Right lobe of liver (tissue), 6 donors: ENCODE results near the gene DLG5. TPM values are rescaled to one million over a fixed set of nuclear protein-coding genes. Genes with fewer than 3 reads are reported as not detected.

Experiments used
- ATAC-seq, 4 donors: fragments of 200-7000 bp; cut with Tn5 transposase; one replicate each; pipeline ENCODE4 v1.9.1; 2020; ENCODE audit warnings: mild to moderate bottlenecking in 4 of 4, moderate library complexity in 4 of 4
- DNase-seq, 3 donors: peaks; one replicate each; pipeline ENCODE4 v3.0.0-alpha.2; 2020
- H3K27ac ChIP-seq, 3 donors: fragments of 200-600 bp; one replicate each; pipeline ENCODE4 v1.8.0; 2022
- H3K27me3 ChIP-seq, 2 donors: fragments of 200-600 bp; one replicate each; pipeline ENCODE4 v1.8.0; 2022
- H3K36me3 ChIP-seq, 4 donors: fragments of 200-600 bp; sonication (generic) in 1 of 4; one replicate each; pipeline versions ENCODE4 v1.5.1 to v1.8.0; 2017 to 2022; ENCODE audit warnings: control low read depth in 1 of 4
- H3K4me1 ChIP-seq, 4 donors: fragments of 200-600 bp; sonication (generic) in 1 of 4; one replicate each; pipeline versions ENCODE4 v1.5.1 to v1.8.0; 2017 to 2022; ENCODE audit warnings: control low read depth in 1 of 4
- H3K4me3 ChIP-seq, 3 donors: fragments of 200-600 bp; one replicate each; pipeline ENCODE4 v1.8.0; 2022
- H3K9me3 ChIP-seq, 4 donors: fragments of 200-600 bp; sonication (generic) in 1 of 4; one replicate each; pipeline versions ENCODE4 v1.5.1 to v1.8.0; 2017 to 2022; ENCODE audit warnings: control low read depth in 1 of 4
- CTCF ChIP-seq, 4 donors: fragments of 200-600 bp in 3 of 4; fragments of 450-650 bp in 1 of 4; IDR thresholded peaks; one replicate each; pipeline versions ENCODE4 v1.5.1 to v1.8.0; 2016 to 2022; ENCODE audit warnings: antibody characterized with exemption in 4 of 4, mild to moderate bottlenecking in 2 of 4
- POLR2A ChIP-seq: fragments of 450-650 bp; IDR thresholded peaks from one replicate; pipeline ENCODE4 v1.6.1; 2017; ENCODE audit warnings: antibody characterized with exemption, mild to moderate bottlenecking
- WGBS: methylation state at CpG from one replicate; pipeline ENCODE4 v1.1.6; 2018; ENCODE audit warnings: low coverage, low lambda C conversion rate; ENCODE audit not compliant: insufficient coverage; ENCODE audit errors: missing lambda C conversion rate; 5-methylcytosine and 5-hydroxymethylcytosine counted together
- intact Hi-C, 2 donors: fragments of 100-400 bp; cut with DNase I; formaldehyde crosslinking; loops; one replicate each; pipeline versions ENCODE4 v1.11.2 to v1.14.1; 2022
- total RNA-seq, 6 experiments: library from RNA; depleted of rRNA in 2 of 6; stranded (reverse); fragments of >200 nt in 2 of 6; fragmentation: NEBNext Ultra II Directional in 3 of 6; extraction: Animal tissue kit (Norgen Biotek cat#: 25700) in 3 of 6; gene quantifications; one replicate each; pipeline versions ENCODE4 v1.1.0 to v1.2.4, GENCODE V29; 2016 to 2023
- donor health status: DM: no; HTN: yes; CAD: no.
- donor health status: DM: no; HTN: no; CAD: no.
- donor health status: DM: no; HTN: no; CAD: no.
- donor health status: DM: no; HTN: yes; CAD: no.
- donor health status: DM: no; HTN: yes; CAD: no.

Gene DLG5
- total RNA-seq, 6 experiments from 2014 or later, result 5.6 to 8.8 (median 7.6) TPM

DNA sequence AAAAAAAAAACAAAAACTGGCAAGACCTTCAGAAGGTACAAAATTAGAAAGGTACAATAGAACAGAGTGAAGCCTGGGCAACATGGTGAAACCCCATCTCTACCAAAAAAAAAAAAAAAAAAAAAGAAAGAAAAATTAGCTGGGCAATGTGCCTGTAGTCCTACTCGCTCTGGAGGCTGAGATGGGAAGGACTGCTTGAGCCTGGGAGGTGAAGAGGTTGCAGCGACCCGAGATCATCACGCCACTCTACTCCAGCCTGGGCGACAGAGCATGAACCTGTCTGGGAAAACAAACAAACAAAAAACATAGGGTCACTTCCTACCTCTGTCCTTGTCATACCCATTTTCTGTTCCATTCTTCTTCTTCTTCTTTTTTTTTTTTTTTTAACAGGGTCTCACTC lies 45.6 kb upstream of the DLG5 start:
- peaks cover 0 to 10% (median 3%) of the 10 kb centered on the region in 4 donors for H3K36me3 ChIP-seq
- peak overlapping the region in 1 of 3 donors; percentile 75 for H3K27ac ChIP-seq
- intact Hi-C loops, result no loop called here

DNA sequence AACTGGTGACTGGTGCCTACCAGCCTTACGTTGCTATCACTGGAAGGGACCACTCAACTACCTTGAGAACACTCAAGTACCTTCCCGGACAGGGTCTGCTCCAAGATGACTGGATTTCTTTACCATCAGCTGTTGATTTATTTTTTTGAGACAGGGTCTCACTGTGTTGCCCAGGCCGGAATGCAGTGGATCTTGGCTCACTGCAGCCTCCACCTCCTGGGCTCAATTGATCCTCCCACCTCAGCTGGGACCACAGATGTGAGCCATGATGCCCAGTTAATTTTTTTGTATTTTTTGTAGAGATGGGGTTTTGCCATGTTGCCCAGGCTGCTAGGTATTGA lies 45.2 kb upstream of the DLG5 start:
- Histone ChIP-seq H3K4me1 (peaks cover 0 to 20% (median 4%) of the 10 kb centered on the region in 4 donors), H3K4me3 (no peak overlapping the region), H3K27me3 (no peaks in the 10 kb centered on the region), H3K27ac (peak overlapping the region; percentile 60 to 75 (median 71)), H3K9me3 (no peaks in the 10 kb centered on the region), H3K36me3 (peaks cover 0 to 6% (median 1%) of the 10 kb centered on the region in 4 donors)
- no peak for ATAC-seq
- intact Hi-C loops, result no loop called here
- no peak for DNase-seq
- TF ChIP-seq CTCF (IDR thresholded peaks at IDR 0.05) (no peak), POLR2A (no peak)
- WGBS, result 100% methylated on average over 2 of the region's 3 CpGs

More for the DNA sequence above, 45.6 kb upstream of the DLG5 start:
- H3K27me3 ChIP-seq, result no peaks in the 10 kb centered on the region
- no peaks in the 10 kb centered on the region for H3K9me3 ChIP-seq
- no peak overlapping the region for H3K4me3 ChIP-seq
- TF ChIP-seq POLR2A (no peak), CTCF (IDR thresholded peaks at IDR 0.05) (no peak)
- H3K4me1 ChIP-seq, result peaks cover 0 to 20% (median 4%) of the 10 kb centered on the region in 4 donors
- DNase-seq (no peak), ATAC-seq (no peak)
- WGBS, result 89% methylated on average over 4 of the region's 5 CpGs

DNA sequence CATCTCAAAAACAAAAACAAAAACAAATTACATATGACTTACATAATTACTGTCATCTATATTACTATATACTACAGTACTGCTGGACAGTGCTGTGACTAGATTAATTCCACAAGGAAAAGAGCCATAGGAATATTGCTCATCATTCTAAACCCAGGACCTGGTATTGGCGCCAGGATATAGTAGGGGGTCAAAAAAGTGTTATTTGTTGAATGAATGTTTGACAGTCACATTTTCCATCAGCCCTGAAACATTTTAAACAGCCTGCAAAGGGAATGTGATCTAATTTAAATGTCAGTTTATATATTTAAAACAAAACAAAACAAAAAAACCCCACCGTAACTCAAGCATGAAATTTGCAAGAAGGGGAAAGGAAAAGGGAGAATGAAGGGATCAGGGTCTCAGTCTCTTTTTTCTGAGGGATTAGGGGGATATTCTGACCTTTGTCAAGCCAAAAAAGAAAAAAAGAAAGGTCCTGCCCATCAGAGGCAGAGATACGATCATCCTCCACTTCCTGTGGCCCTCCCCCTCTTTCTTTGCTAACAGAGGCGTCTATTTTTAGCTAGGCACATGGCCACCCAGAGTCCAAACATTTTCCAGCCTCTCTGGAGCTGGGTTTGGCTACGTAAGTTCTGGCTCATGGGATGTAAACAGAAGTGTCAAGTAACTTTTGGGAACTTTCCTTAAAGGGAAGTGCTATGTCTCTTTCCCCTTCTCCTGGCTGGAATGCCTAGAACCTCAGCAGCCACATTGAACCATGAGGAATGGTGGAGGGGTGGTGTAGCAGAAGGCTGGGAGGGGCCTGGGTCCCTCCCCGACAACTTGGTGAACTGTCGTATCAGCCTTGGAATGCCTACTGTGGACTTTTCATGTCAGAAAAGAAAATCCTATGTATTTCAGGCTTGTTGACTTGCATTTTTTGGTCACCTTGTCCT lies 44.6 kb upstream of the DLG5 start:
- peak; percentile 42 to 72 (median 68) for DNase-seq
- WGBS, result 43% methylated on average over 7 of the region's 7 CpGs
- no peaks in the 10 kb centered on the region for H3K27me3 ChIP-seq
- peak; percentile 79 to 85 (median 82) for ATAC-seq
- peaks cover 0 to 20% (median 4%) of the 10 kb centered on the region in 4 donors for H3K4me1 ChIP-seq
- intact Hi-C loops, result no loop called here
- H3K4me3 ChIP-seq, result no peak overlapping the region
- H3K36me3 ChIP-seq, result no peaks in the 10 kb centered on the region
- H3K27ac ChIP-seq, result peak overlapping the region; percentile 60 to 75 (median 71)
- no peak for TF ChIP-seq POLR2A
- TF ChIP-seq CTCF (IDR thresholded peaks at IDR 0.05), result no peak
- H3K9me3 ChIP-seq, result no peaks in the 10 kb centered on the region

DNA sequence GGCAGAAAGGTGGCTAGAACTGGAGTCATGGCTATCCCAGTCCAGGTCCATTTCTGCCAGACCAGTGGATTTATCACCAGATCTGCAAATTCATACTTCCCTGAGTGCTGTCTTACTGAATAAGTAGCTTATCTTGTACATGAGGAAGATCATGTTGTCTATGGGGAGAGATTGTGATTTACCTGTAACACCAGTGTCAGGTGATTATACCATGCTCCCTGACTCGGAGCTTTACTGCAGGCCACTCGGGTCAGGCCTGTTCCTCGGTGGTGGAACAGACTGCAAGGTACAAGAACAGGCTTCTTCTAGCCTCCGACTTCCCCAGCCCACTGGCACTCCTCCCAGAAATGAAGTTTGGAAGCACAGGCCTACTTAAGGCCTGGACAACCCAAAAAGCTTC lies 42.6 kb upstream of the DLG5 start:
- Histone ChIP-seq H3K4me1 (peaks cover 0 to 11% (median 4%) of the 10 kb centered on the region in 4 donors), H3K9me3 (no peaks in the 10 kb centered on the region), H3K27ac (no peak overlapping the region), H3K27me3 (no peaks in the 10 kb centered on the region), H3K36me3 (no peaks in the 10 kb centered on the region), H3K4me3 (no peak overlapping the region)
- intact Hi-C loops, result no loop called here
- DNase-seq, result no peak
- no peak for TF ChIP-seq CTCF (IDR thresholded peaks at IDR 0.05)
- TF ChIP-seq POLR2A, result no peak
- no CpG with 5 or more reads among the region's 4 CpGs for WGBS
- ATAC-seq, result no peak
